Mucosa of descending colon (tissue), 3 donors: ENCODE data around the gene GAS2L3. TPM values are rescaled to one million over a fixed set of nuclear protein-coding genes. Genes with fewer than 3 reads are reported as not detected.

Source experiments
- ATAC-seq: fragments of 200-7000 bp; cut with Tn5 transposase; one replicate; pipeline ENCODE4 v1.9.1; 2020; ENCODE audit warnings: mild to moderate bottlenecking, moderate library complexity
- DNase-seq, 3 donors: peaks; one replicate each; pipeline ENCODE4 v3.0.0-alpha.2; 2020
- H3K36me3 ChIP-seq: fragments of 200-600 bp; one replicate; pipeline ENCODE4 v1.8.0; 2021; ENCODE audit warnings: low read depth, mild to moderate bottlenecking
- H3K4me1 ChIP-seq: fragments of 200-600 bp; one replicate; pipeline ENCODE4 v1.8.0; 2021; ENCODE audit warnings: low read depth, mild to moderate bottlenecking
- H3K4me3 ChIP-seq: fragments of 200-600 bp; one replicate; pipeline ENCODE4 v1.8.0; 2021; ENCODE audit warnings: mild to moderate bottlenecking
- H3K9me3 ChIP-seq: fragments of 200-600 bp; one replicate; pipeline ENCODE4 v1.8.0; 2021; ENCODE audit warnings: mild to moderate bottlenecking
- CTCF ChIP-seq: fragments of 200-600 bp; IDR thresholded peaks from one replicate; pipeline ENCODE4 v1.8.0; 2022; ENCODE audit warnings: antibody characterized with exemption, mild to moderate bottlenecking
- intact Hi-C, 2 donors: fragments of 100-400 bp; cut with DNase I in 1 of 2; cut with micrococcal nuclease in 1 of 2; formaldehyde crosslinking; loops; one replicate each; pipeline versions ENCODE4 v1.11.0 to v1.11.1; 2022; cut with DNase I, micrococcal nuclease
- total RNA-seq, 3 donors: library from RNA; stranded (reverse); fragmentation: NEBNext Ultra II Directional in 2 of 3; extraction: Animal tissue kit (Norgen Biotek cat#: 25700) in 2 of 3; gene quantifications; one replicate each; pipeline versions ENCODE4 v1.2.1 to v1.2.4, GENCODE V29; 2021 to 2023
- donor health status: DM: no; HTN: no; CAD: no; lungs with moderate emphysema.
- donor health status: DM: no; HTN: no; CAD: no.
- donor health status: DM: no; HTN: yes; CAD: no.

The GAS2L3 gene
- total RNA-seq, 3 donors from 2014 or later, result 14.0 to 24.0 (median 22.9) TPM

- Histone ChIP-seq H3K4me1 (peaks cover 3% of the 10 kb centered on the region), H3K4me3 (no peak overlapping the region), H3K36me3 (peaks cover 3% of the 10 kb centered on the region), H3K9me3 (no peaks in the 10 kb centered on the region)
- DNase-seq, result peak in 1 of 3 donors; percentile 23
- intact Hi-C loops, result no loop called here
- ATAC-seq, result peak; percentile 73
- no peak for TF ChIP-seq CTCF
Observed at GRCh38 chr12:100534625-100535227, 38.8 kb upstream of the GAS2L3 start.

DNA sequence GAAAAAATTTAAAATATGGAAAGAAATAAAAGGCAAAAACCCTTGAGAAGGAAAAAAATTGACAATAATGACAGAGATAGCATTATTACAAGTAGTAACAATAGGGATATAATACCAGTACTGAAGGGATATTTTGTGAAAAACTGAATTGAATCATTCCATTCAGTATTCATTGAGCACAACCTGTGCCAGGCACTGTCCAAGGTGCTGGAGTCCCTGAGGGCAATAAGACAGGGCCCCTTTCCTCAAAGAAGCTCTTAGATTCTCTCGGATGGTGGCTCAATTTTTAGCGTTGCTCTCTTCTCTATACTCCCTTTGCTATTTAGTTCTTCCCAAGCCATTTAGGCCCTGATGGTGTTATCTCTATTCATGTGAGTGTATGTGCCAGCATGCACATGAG is 34.3 kb upstream of the GAS2L3 start:
- TF ChIP-seq CTCF, result no peak
- H3K9me3 ChIP-seq, result no peaks in the 10 kb centered on the region
- no peak for ATAC-seq
- peak in 2 of 3 donors; percentile 34 to 58 for DNase-seq
- H3K36me3 ChIP-seq, result no peaks in the 10 kb centered on the region
- intact Hi-C loops, result no loop called here
- H3K4me3 ChIP-seq, result no peak overlapping the region
- peaks cover 3% of the 10 kb centered on the region for H3K4me1 ChIP-seq

- no peak for TF ChIP-seq CTCF
- H3K4me3 ChIP-seq, result no peak overlapping the region
- DNase-seq (no peak), ATAC-seq (no peak)
- no peaks in the 10 kb centered on the region for H3K9me3 ChIP-seq
- intact Hi-C loops, result no loop called here
- no peaks in the 10 kb centered on the region for H3K36me3 ChIP-seq
- no peaks in the 10 kb centered on the region for H3K4me1 ChIP-seq
Observed at GRCh38 chr12:100544165-100544564, 29.3 kb upstream of the GAS2L3 start.

DNA sequence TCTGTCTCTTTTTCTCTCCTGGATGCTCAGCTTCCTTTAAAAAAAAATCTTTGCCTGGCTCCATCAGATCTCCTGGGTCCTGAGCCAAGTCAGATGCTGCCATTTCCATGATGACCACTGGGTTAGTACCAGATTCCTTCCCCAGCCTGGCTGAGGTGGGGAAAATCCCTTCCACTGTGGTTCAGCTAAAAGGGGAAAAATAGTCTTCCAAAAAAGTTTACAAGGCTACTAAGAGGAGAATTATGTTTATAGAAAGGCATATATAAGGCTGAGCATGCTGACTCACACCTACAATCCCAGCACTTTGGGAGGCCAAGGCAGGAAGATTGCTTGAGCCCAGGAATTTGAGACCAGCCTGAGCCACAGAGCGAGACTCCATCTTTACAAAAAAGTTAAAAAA is 28.4 kb upstream of the GAS2L3 start:
- intact Hi-C loops, result no loop called here
- TF ChIP-seq CTCF, result no peak
- ATAC-seq (no peak), DNase-seq (no peak)
- Histone ChIP-seq H3K4me1 (no peaks in the 10 kb centered on the region), H3K4me3 (no peak overlapping the region), H3K9me3 (no peaks in the 10 kb centered on the region), H3K36me3 (no peaks in the 10 kb centered on the region)

- H3K9me3 ChIP-seq, result no peaks in the 10 kb centered on the region
- TF ChIP-seq CTCF, result no peak
Observed at GRCh38 chr12:100553936-100554335, 19.5 kb upstream of the GAS2L3 start.

More at GRCh38 chr12:100553936-100554335, 19.5 kb upstream of the GAS2L3 start:
- DNase-seq, result no peak
- intact Hi-C loops, result loop anchor here (5.0 to 10.0 kb wide), 4 partner anchors 162 to 319 kb away; partner anchors contain the start of gene SLC17A8 (in 1 of the 2)
- Histone ChIP-seq H3K4me1 (no peaks in the 10 kb centered on the region), H3K36me3 (no peaks in the 10 kb centered on the region), H3K4me3 (no peak overlapping the region)
- peak; percentile 32 for ATAC-seq
